ENCODE data around the gene GADD45B. TPM values are rescaled to one million over a fixed set of nuclear protein-coding genes. Genes with fewer than 3 reads are reported as not detected.

GADD45B gene
- total RNA-seq, 4 donors from 2014 or later: 148 to 250 (median 195) TPM

GRCh38 chr19:2524361-2524839 is 48.5 kb downstream of the GADD45B start:
- H3K27me3 ChIP-seq: no peaks in the 10 kb centered on the region
- WGBS, 2 donors: 89 to 97% methylated on average over 12 to 16 of the region's 16 CpGs
- intact Hi-C loops (cut with DNase I): no loop called here
- TF ChIP-seq POLR2A (IDR thresholded peaks at IDR 0.05) (no peak), CTCF (IDR thresholded peaks at IDR 0.05) (no peak)
- H3K9me3 ChIP-seq: no peaks in the 10 kb centered on the region
- H3K36me3 ChIP-seq: no peaks in the 10 kb centered on the region
- no peak for DNase-seq
- H3K27ac ChIP-seq: peak overlapping the region in 1 of 3 donors; percentile 65
- no peak overlapping the region for H3K4me3 ChIP-seq (replicated peaks in 1 of 3)
- H3K4me1 ChIP-seq: peaks cover 4 to 17% of the 10 kb centered on the region in 2 donors

GRCh38 chr19:2524840-2525723 is 49.2 kb downstream of the GADD45B start:
- intact Hi-C loops (cut with DNase I): no loop called here
- peak overlapping the region; percentile 25 to 65 (median 31) for H3K27ac ChIP-seq
- no peaks in the 10 kb centered on the region for H3K36me3 ChIP-seq
- TF ChIP-seq CTCF (IDR thresholded peaks at IDR 0.05) (no peak), POLR2A (IDR thresholded peaks at IDR 0.05) (peak in 1 of 2 donors; percentile 26)
- peak; percentile 87 to 90 for DNase-seq
- peaks cover 4 to 17% of the 10 kb centered on the region in 2 donors for H3K4me1 ChIP-seq
- H3K4me3 ChIP-seq (replicated peaks in 1 of 3): peak overlapping the region in 1 of 3 donors; percentile 10
- H3K27me3 ChIP-seq: no peaks in the 10 kb centered on the region
- WGBS, 2 donors: 25 to 47% methylated on average over 20 to 37 of the region's 45 CpGs
- no peaks in the 10 kb centered on the region for H3K9me3 ChIP-seq

GRCh38 chr19:2527171-2527570 is 51.2 kb downstream of the GADD45B start:
- Histone ChIP-seq H3K27ac (no peak overlapping the region), H3K4me3 (replicated peaks in 1 of 3) (no peak overlapping the region), H3K27me3 (no peaks in the 10 kb centered on the region), H3K4me1 (peaks cover 4 to 15% of the 10 kb centered on the region in 2 donors), H3K36me3 (no peaks in the 10 kb centered on the region), H3K9me3 (no peaks in the 10 kb centered on the region)
- WGBS, 2 donors: 92% methylated on average over 13 to 14 of the region's 14 CpGs
- no peak for DNase-seq
- TF ChIP-seq CTCF (IDR thresholded peaks at IDR 0.05): no peak
- TF ChIP-seq POLR2A (IDR thresholded peaks at IDR 0.05): no peak
- intact Hi-C loops (cut with DNase I): no loop called here

- no peak for DNase-seq
- TF ChIP-seq POLR2A (IDR thresholded peaks at IDR 0.05) (no peak), CTCF (IDR thresholded peaks at IDR 0.05) (no peak)
- 95% methylated on average over 4 of the region's 4 CpGs for WGBS, 2 donors
- no peaks in the 10 kb centered on the region for H3K9me3 ChIP-seq
- no peaks in the 10 kb centered on the region for H3K36me3 ChIP-seq
- no peaks in the 10 kb centered on the region for H3K27me3 ChIP-seq
- H3K4me3 ChIP-seq (replicated peaks in 1 of 3): no peak overlapping the region
- intact Hi-C loops (cut with DNase I): no loop called here
- no peak overlapping the region for H3K27ac ChIP-seq
- peaks cover 4 to 12% of the 10 kb centered on the region in 2 donors for H3K4me1 ChIP-seq
Observed at GRCh38 chr19:2527686-2528085, 51.8 kb downstream of the GADD45B start.

Small RNAs within 50 kb of the gene (microRNA-seq; reads per million reads assigned to microRNA genes)
- not detected for gene MIR7108

Small RNAs within 50 kb of the gene (small RNA-seq; reads per million reads assigned to genes)
- gene RNU6-993P: not detected

Other genes with a start within 250 kb of the GADD45B start
- gene PLEKHJ1, start 239.8 kb upstream of the GADD45B start, total RNA-seq: 100 to 1,000 TPM in 3 of 4 donors, 10 to 100 TPM in 1; 86.7 to 179 (median 131) TPM
- 10 to 100 TPM; 25.7 to 39.8 (median 30.3) TPM for gene SF3A2, start 239.3 kb upstream of the GADD45B start, total RNA-seq
- gene AMH, start 226.8 kb upstream of the GADD45B start, total RNA-seq: 1 to 10 TPM in 1 of 4 donors, under 1 TPM in 1, not detected in 2; 0.33 to 4.2 TPM
- not detected for gene JSRP1, start 219.7 kb upstream of the GADD45B start, total RNA-seq
- 1 to 10 TPM in 1 of 4 donors, under 1 TPM in 3; 0.27 to 1.6 (median 0.59) TPM for gene PEAK3, start 194.0 kb upstream of the GADD45B start, total RNA-seq
- under 1 TPM in 1 of 4 donors, not detected in 3; 0.45 TPM for gene LINGO3, start 168.0 kb upstream of the GADD45B start, total RNA-seq
- gene LSM7, start 147.5 kb upstream of the GADD45B start, total RNA-seq: 100 to 1,000 TPM in 1 of 4 donors, 10 to 100 TPM in 3; 21.1 to 139 (median 55.1) TPM
- 10 to 100 TPM; 47.8 to 97.8 (median 67.3) TPM for gene SPPL2B, start 147.4 kb upstream of the GADD45B start, total RNA-seq
- under 1 TPM in 2 of 4 donors, not detected in 2; 0.13 to 0.78 TPM for gene TMPRSS9, start 115.9 kb upstream of the GADD45B start, total RNA-seq
- gene TIMM13, start 48.5 kb upstream of the GADD45B start, total RNA-seq: 10 to 100 TPM; 27.4 to 52.9 (median 45.0) TPM
- 10 to 100 TPM; 14.4 to 34.6 (median 27.6) TPM for gene LMNB2, start 19.2 kb upstream of the GADD45B start, total RNA-seq
- gene GNG7, start 226.6 kb downstream of the GADD45B start, total RNA-seq: 1 to 10 TPM; 3.8 to 6.9 (median 5.6) TPM
- gene DIRAS1, start 245.2 kb downstream of the GADD45B start, total RNA-seq: under 1 TPM; 0.27 to 0.67 (median 0.40) TPM

Data from thyroid gland (tissue), 4 donors.